ENCODE measurements around the gene AKAIN1. TPM values are rescaled to one million over a fixed set of nuclear protein-coding genes. Genes with fewer than 3 reads are reported as not detected.

Gene AKAIN1
- total RNA-seq, 1 donor from 2014 or later = not detected

GRCh38 chr18:5214583-5215351 is 17.7 kb upstream of the AKAIN1 start:
- DNase-seq (ENCODE audit: low spot score) = no peak
- no peaks in the 10 kb centered on the region for H3K27me3 Mint-ChIP-seq (ENCODE audit: insufficient read depth, low read depth)

GRCh38 chr18:5207471-5208150 is 10.6 kb upstream of the AKAIN1 start:
- TF ChIP-seq EZH2 (IDR thresholded peaks at IDR 0.05) = no peak
- no peak for TF ChIP-seq CTCF (IDR thresholded peaks at IDR 0.05)
- no peak for TF ChIP-seq EZH2phosphoT487 (IDR thresholded peaks at IDR 0.05)
- Mint-ChIP-seq H3K4me3 (no peak overlapping the region), H3K4me1 (no peaks in the 10 kb centered on the region), H3K36me3 (no peaks in the 10 kb centered on the region), H3K27me3 (ENCODE audit: insufficient read depth, low read depth) (no peaks in the 10 kb centered on the region), H3K27ac (no peak overlapping the region), H3K9me3 (no peaks in the 10 kb centered on the region)
- Histone ChIP-seq H2AFZ (replicated peaks) (no peak overlapping the region), H3F3A (ENCODE audit: low read depth) (no peaks in the 10 kb centered on the region), H3K9ac (no peak overlapping the region), H4K20me1 (ENCODE audit: low read depth) (no peaks in the 10 kb centered on the region), H3K36me3 (no peaks in the 10 kb centered on the region), H3K79me2 (ENCODE audit: low read depth) (no peaks in the 10 kb centered on the region), H3K9me3 (ENCODE audit: low read depth) (no peaks in the 10 kb centered on the region), H3K27me3 (peaks cover 9% of the 10 kb centered on the region), H3K4me2 (no peak overlapping the region), H3K4me3 (no peak overlapping the region), H3K27ac (no peak overlapping the region), H3K4me1 (no peaks in the 10 kb centered on the region)
- DNase-seq (ENCODE audit: low spot score) = no peak

More at GRCh38 chr18:5214583-5215351, 17.7 kb upstream of the AKAIN1 start:
- no peak overlapping the region for H3K27ac Mint-ChIP-seq
- H3F3A ChIP-seq (ENCODE audit: low read depth) = no peaks in the 10 kb centered on the region
- TF ChIP-seq EZH2phosphoT487 (IDR thresholded peaks at IDR 0.05) (no peak), CTCF (IDR thresholded peaks at IDR 0.05) (no peak), EZH2 (IDR thresholded peaks at IDR 0.05) (no peak)
- no peak overlapping the region for H3K4me3 Mint-ChIP-seq
- H4K20me1 ChIP-seq (ENCODE audit: low read depth) = no peaks in the 10 kb centered on the region
- no peaks in the 10 kb centered on the region for H3K36me3 Mint-ChIP-seq
- no peaks in the 10 kb centered on the region for H3K4me1 ChIP-seq
- H3K36me3 ChIP-seq = no peaks in the 10 kb centered on the region
- H3K4me2 ChIP-seq = no peak overlapping the region
- H3K79me2 ChIP-seq (ENCODE audit: low read depth) = no peaks in the 10 kb centered on the region
- no peak overlapping the region for H3K9ac ChIP-seq
- no peak overlapping the region for H2AFZ ChIP-seq (replicated peaks)
- H3K27me3 ChIP-seq = peaks cover 34% of the 10 kb centered on the region
- no peak overlapping the region for H3K27ac ChIP-seq
- H3K4me3 ChIP-seq = no peak overlapping the region
- H3K9me3 ChIP-seq (ENCODE audit: low read depth) = no peaks in the 10 kb centered on the region
- H3K9me3 Mint-ChIP-seq = no peaks in the 10 kb centered on the region
- no peaks in the 10 kb centered on the region for H3K4me1 Mint-ChIP-seq

- no peaks in the 10 kb centered on the region for H3K36me3 Mint-ChIP-seq
- H3K9me3 Mint-ChIP-seq = peaks cover 3% of the 10 kb centered on the region
Measured at GRCh38 chr18:5198311-5198710, 1.3 kb upstream of the AKAIN1 start.

More at GRCh38 chr18:5198311-5198710, 1.3 kb upstream of the AKAIN1 start:
- peaks cover 99% of the 10 kb centered on the region for H3K27me3 ChIP-seq
- H3K79me2 ChIP-seq (ENCODE audit: low read depth) = no peaks in the 10 kb centered on the region
- no peak overlapping the region for H3K27ac ChIP-seq
- no peak overlapping the region for H3K9ac ChIP-seq
- no peak overlapping the region for H3K4me3 Mint-ChIP-seq
- H3K4me3 ChIP-seq = no peak overlapping the region
- no peak for DNase-seq (ENCODE audit: low spot score)
- H3K4me1 Mint-ChIP-seq = peaks cover 13% of the 10 kb centered on the region
- no peaks in the 10 kb centered on the region for H3K9me3 ChIP-seq (ENCODE audit: low read depth)
- H3K4me1 ChIP-seq = peaks cover 16% of the 10 kb centered on the region
- no peak overlapping the region for H2AFZ ChIP-seq (replicated peaks)
- H3K36me3 ChIP-seq = no peaks in the 10 kb centered on the region
- H3K4me2 ChIP-seq = no peak overlapping the region
- no peak overlapping the region for H3K27ac Mint-ChIP-seq
- TF ChIP-seq CTCF (IDR thresholded peaks at IDR 0.05) = no peak
- TF ChIP-seq EZH2 (IDR thresholded peaks at IDR 0.05) = no peak
- TF ChIP-seq EZH2phosphoT487 (IDR thresholded peaks at IDR 0.05) = no peak
- H4K20me1 ChIP-seq (ENCODE audit: low read depth) = peaks cover 37% of the 10 kb centered on the region
- peaks cover 42% of the 10 kb centered on the region for H3K27me3 Mint-ChIP-seq (ENCODE audit: insufficient read depth, low read depth)
- H3F3A ChIP-seq (ENCODE audit: low read depth) = peaks cover 14% of the 10 kb centered on the region

Data from neural progenitor cell (in vitro differentiated cells).